Right atrium auricular region (tissue), 2 donors: Measurements from ENCODE around the gene SYCP2L. TPM values are rescaled to one million over a fixed set of nuclear protein-coding genes. Genes with fewer than 3 reads are reported as not detected.

Experiments
- DNase-seq: peaks from one replicate; pipeline ENCODE4 v3.0.0-alpha.2; 2019; ENCODE audit warnings: low spot score
- H3K27ac ChIP-seq, 2 donors: fragments of 200-600 bp; sonication (generic); 1 replicate in 1 of 2; 2 replicates in 1 of 2; pipeline ENCODE4 v1.5.1; 2016 to 2019
- H3K27me3 ChIP-seq, 2 donors: fragments of 200-600 bp; sonication (generic); one replicate each; pipeline versions ENCODE4 v1.5.1 to v1.6.0; 2017 to 2019
- H3K36me3 ChIP-seq: fragments of 200-600 bp; sonication (generic); one replicate; pipeline ENCODE4 v1.5.1; 2016
- H3K4me1 ChIP-seq, 2 donors: fragments of 200-600 bp; sonication (generic); one replicate each; pipeline versions ENCODE4 v1.5.1 to v1.6.0; 2017 to 2019
- H3K4me3 ChIP-seq, 2 donors: fragments of 200-600 bp; sonication (generic); 1 replicate in 1 of 2; 2 replicates in 1 of 2; pipeline ENCODE4 v1.5.1; 2017 to 2019; ENCODE audit warnings: mild to moderate bottlenecking in 1 of 2, moderate library complexity in 1 of 2
- H3K9me3 ChIP-seq, 2 donors: fragments of 200-600 bp; sonication (generic); one replicate each; pipeline ENCODE4 v1.5.1; 2019
- CTCF ChIP-seq, 2 donors: fragments of 200-600 bp; sonication (generic); IDR thresholded peaks; one replicate each; pipeline ENCODE4 v1.5.1; 2019; ENCODE audit warnings: antibody characterized with exemption in 2 of 2
- total RNA-seq, 2 donors: library from RNA; depleted of rRNA; stranded (reverse); fragments of >200 nt; gene quantifications; one replicate each; pipeline ENCODE4 v1.1.0, GENCODE V29; 2016

The SYCP2L gene
- total RNA-seq, 2 donors from 2014 or later = 0.20 to 1.1 TPM

DNA sequence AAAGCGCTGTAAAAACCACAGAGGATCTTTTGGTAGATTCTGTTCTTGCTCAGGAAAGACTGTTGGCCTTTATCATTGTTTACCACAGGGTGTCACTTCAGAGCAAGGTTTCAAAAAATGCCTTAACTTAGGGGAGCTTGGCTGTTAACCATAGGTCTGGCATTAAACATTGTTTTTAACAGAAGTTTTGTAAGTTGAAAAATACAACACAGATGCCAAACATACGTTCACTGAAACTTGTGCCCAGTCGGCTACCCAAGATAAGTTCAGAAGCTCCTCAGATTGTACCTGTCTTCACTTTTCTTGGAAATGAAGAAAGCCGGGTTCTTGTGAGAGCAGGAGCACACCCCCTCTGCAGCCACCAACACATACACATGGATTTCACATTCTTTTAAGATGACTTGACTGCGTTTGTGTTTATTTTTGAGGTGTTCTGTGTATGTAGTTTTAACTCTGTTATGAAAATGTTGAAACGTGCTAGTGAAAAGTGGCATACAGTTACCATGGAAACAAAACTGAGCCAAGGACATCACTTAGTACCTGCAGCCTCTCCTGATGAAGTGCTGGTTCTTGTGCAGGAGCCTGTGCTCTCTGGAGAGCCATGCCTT is 64.9 kb downstream of the SYCP2L start:
- Histone ChIP-seq H3K4me3 (no peak overlapping the region), H3K27me3 (no peaks in the 10 kb centered on the region), H3K27ac (no peak overlapping the region), H3K36me3 (no peaks in the 10 kb centered on the region), H3K4me1 (no peaks in the 10 kb centered on the region), H3K9me3 (no peaks in the 10 kb centered on the region)
- DNase-seq = no peak
- TF ChIP-seq CTCF (IDR thresholded peaks at IDR 0.05) = peak in 1 of 2 donors; percentile 63

DNA sequence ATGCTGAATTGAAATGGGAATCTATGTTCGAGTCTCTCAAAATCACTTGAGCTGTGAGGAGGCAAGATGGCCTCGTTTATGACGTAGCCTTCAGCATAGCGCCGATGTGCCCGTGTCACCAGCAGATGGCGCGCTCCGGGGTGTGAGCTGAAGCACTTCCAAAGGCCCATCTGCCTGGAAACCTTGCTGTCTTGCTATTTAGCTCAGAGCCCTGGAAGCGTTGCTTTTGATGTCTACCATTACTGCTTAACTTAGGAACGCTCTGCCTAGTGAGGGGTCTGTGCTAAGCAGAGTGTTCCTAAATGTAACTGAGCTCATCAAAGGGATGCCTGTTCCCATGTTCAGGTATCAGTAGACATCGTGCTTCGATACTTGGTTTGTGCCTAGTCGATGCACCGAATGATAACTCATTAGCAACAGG is 67.7 kb downstream of the SYCP2L start:
- Histone ChIP-seq H3K36me3 (no peaks in the 10 kb centered on the region), H3K27me3 (no peaks in the 10 kb centered on the region), H3K27ac (no peak overlapping the region), H3K4me1 (no peaks in the 10 kb centered on the region), H3K9me3 (no peaks in the 10 kb centered on the region), H3K4me3 (no peak overlapping the region)
- peak; percentile 62 for DNase-seq
- peak; percentile 38 to 73 for TF ChIP-seq CTCF (IDR thresholded peaks at IDR 0.05)

GRCh38 chr6:10956776-10957175 is 69.9 kb downstream of the SYCP2L start:
- H3K4me1 ChIP-seq = no peaks in the 10 kb centered on the region
- H3K36me3 ChIP-seq = no peaks in the 10 kb centered on the region
- TF ChIP-seq CTCF (IDR thresholded peaks at IDR 0.05) = no peak
- H3K27me3 ChIP-seq = no peaks in the 10 kb centered on the region
- no peaks in the 10 kb centered on the region for H3K9me3 ChIP-seq
- no peak overlapping the region for H3K4me3 ChIP-seq
- DNase-seq = no peak
- no peak overlapping the region for H3K27ac ChIP-seq

GRCh38 chr6:10957414-10957886 is 70.6 kb downstream of the SYCP2L start:
- TF ChIP-seq CTCF (IDR thresholded peaks at IDR 0.05) = no peak
- no peaks in the 10 kb centered on the region for H3K4me1 ChIP-seq
- no peaks in the 10 kb centered on the region for H3K27me3 ChIP-seq
- DNase-seq = no peak
- no peak overlapping the region for H3K27ac ChIP-seq
- H3K4me3 ChIP-seq = no peak overlapping the region
- H3K9me3 ChIP-seq = no peaks in the 10 kb centered on the region
- no peaks in the 10 kb centered on the region for H3K36me3 ChIP-seq

DNA sequence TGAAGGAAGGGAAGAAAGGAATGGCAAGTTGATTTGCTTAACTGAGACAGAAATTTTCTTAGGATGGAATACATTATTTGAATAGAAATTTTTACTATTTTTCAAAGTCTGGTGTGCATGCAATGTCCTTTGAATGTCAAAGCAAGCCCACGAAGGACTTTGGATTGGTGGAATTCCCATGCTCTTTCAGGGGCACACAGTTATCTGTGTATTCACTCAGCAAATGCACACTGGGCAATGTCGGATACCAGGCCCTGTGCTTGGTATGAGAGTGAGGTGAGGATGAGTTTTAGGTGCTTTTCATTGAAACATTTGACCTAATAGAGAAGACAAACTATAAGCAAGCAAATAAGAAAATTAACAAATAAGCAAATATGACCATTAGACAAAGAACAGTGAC is 73.3 kb downstream of the SYCP2L start:
- H3K27ac ChIP-seq = no peak overlapping the region
- no peaks in the 10 kb centered on the region for H3K36me3 ChIP-seq
- no peaks in the 10 kb centered on the region for H3K9me3 ChIP-seq
- no peak overlapping the region for H3K4me3 ChIP-seq
- DNase-seq = no peak
- no peaks in the 10 kb centered on the region for H3K27me3 ChIP-seq
- TF ChIP-seq CTCF (IDR thresholded peaks at IDR 0.05) = no peak
- H3K4me1 ChIP-seq = no peaks in the 10 kb centered on the region

DNA sequence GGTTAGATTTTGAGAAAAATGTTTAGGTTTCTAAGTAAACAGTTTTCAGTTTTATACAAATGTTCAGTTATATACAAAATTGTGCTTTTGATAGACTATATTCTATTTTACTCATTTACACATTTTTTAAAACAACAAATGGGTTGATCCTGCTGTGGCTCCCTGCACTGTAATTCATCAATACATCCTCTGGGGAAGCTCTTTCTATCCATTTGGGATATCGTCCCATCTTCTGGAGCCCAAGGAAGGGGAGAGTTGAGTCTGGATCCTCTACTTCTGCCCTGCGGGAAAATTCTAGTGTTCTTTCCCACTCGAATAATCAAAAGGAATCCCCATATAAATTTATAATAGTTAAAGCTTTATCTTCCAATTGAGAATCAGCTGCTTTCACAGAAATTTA is 75.0 kb downstream of the SYCP2L start:
- DNase-seq = no peak
- H3K27ac ChIP-seq = no peak overlapping the region
- no peaks in the 10 kb centered on the region for H3K4me1 ChIP-seq
- H3K36me3 ChIP-seq = no peaks in the 10 kb centered on the region
- H3K4me3 ChIP-seq = no peak overlapping the region
- H3K27me3 ChIP-seq = no peaks in the 10 kb centered on the region
- peaks cover 0 to 11% of the 10 kb centered on the region in 2 donors for H3K9me3 ChIP-seq
- no peak for TF ChIP-seq CTCF (IDR thresholded peaks at IDR 0.05)
